Activated CD4-positive, alpha-beta T cell treated with anti-CD3 and anti-CD28 coated beads, Interleukin-2, amount 50 U/mL, for 4 hours (primary cell): Measurements from ENCODE around the gene GNB4.

ENCODE experiments used
- DNase-seq, 2 experiments: peaks; one replicate each; pipeline ENCODE4 v3.0.0-alpha.2; 2020

The GNB4 gene

GRCh38 chr3:179451265-179452175, at the start of gene GNB4:
GNB4 (minus strand) TSS chr3:179451470; CDS start chr3:179426200, 25,270 bp downstream.
- peak in 1 of 2 experiments; percentile 12 for DNase-seq

- no peak for DNase-seq
These were observed 44.2 kb upstream of the GNB4 start for GRCh38 chr3:179495483-179495882.

DNA sequence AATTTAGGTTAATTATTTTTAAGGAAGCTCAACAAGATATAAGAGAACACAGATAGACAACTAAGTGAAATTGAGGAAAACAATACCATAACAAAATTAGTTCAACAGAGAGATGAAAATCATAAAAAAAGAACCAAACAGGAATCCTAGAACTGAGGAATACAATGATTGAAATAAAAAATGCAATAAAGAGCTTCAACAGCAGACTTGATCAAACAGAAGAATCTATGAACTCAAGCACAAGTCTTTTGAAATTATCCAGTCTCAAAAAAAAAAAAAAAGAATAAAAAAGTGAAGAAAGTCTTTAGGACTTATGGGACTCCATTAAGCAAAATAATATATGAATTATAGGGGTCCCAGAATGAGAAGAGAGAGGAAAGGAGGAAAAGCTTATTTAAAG, 42.0 kb upstream of the GNB4 start:
- DNase-seq, result no peak

GRCh38 chr3:179488213-179488612, 36.9 kb upstream of the GNB4 start:
- no peak for DNase-seq

GRCh38 chr3:179486806-179487205, 35.5 kb upstream of the GNB4 start:
- DNase-seq, result no peak

GRCh38 chr3:179482857-179483256, 31.6 kb upstream of the GNB4 start:
- DNase-seq, result no peak

GRCh38 chr3:179476215-179476614, 24.9 kb upstream of the GNB4 start:
- no peak for DNase-seq

- DNase-seq, result no peak
These were observed 23.2 kb upstream of the GNB4 start for GRCh38 chr3:179474480-179474879.

- no peak for DNase-seq
These were observed 22.3 kb upstream of the GNB4 start for GRCh38 chr3:179473565-179473964.

DNA sequence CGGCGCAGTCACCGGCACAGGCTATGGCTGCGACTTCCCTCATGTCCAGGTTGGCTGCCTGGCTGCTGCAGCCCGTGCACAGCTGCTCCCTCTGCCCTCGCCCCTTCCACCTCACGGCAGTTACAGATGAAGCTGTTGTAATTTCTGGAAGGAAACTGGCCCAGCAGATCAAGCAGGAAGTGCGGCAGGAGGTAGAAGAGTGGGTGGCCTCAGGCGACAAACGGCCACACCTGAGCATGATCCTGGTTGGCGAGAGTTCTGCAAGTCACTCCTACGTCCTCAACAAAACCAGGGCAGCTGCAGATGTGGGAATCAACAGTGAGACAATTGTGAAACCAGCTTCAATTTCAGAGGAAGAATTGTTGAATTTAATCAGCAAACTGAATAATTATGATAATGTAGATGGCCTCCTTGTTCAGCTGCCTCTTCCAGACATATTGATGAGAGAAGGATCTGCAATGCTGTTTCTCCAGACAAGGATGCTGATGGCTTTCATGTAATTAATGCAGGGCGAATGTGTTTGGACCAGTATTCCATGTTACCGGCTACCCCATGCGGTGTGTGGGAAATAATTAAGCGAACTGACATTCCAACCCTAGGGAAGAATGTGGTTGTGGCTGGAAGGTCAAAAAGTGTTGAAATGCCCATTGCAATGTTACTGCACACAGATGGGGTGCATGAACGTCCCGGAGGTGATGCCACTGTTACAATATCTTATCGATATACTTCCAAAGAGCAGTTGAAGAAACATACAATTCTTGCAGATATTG, 13.2 kb upstream of the GNB4 start:
- no peak for DNase-seq

GRCh38 chr3:179463319-179463718, 12.0 kb upstream of the GNB4 start:
- DNase-seq, result no peak

- DNase-seq, result no peak
These were observed 9.0 kb upstream of the GNB4 start for GRCh38 chr3:179460260-179460659.

DNA sequence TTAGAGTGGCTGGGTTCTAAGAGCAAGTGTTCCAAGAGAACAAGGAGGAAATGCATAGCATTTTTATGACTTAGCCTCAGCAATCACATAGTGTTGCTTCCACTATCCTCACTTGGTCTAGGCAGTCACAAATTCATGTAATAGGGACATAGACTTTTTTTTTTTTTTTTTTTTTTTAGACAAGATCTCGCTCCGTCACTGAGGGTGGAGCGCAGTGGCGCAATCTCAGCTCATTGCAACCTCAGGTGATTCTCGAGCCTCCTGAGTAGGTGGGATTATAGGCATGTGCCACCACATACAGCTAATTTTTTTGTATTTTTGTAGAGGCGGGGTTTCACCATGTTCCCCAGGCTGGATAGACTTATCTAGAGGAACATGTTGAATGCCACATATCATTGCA, 4.7 kb upstream of the GNB4 start:
- DNase-seq, result no peak

GRCh38 chr3:179454887-179455286, 3.6 kb upstream of the GNB4 start:
- DNase-seq, result no peak

GRCh38 chr3:179453967-179454366, 2.7 kb upstream of the GNB4 start:
- DNase-seq, result no peak

GRCh38 chr3:179452872-179453271, 1.6 kb upstream of the GNB4 start:
- DNase-seq, result no peak

- DNase-seq, result no peak
These were observed 900 bp upstream of the GNB4 start for GRCh38 chr3:179452176-179452564.

DNA sequence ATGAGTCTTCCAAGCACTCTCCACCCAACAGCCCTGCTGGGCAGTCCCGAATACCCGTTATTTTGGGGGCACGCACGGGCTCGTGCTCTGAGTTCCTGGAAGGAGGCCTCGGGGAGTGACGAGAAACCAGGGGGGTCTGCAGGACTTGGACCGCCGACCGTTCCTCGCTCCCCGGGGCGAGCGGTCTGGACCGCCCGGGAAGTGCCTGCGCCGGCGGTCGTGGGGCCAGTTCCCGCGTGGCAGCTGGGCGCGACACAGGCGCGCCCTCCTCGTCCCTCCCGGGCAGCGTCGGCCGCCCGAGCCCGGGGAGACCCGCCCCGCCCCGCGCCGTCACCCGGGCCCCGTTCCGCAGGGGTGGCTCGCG, 387 bp downstream of the GNB4 start:
- DNase-seq, result no peak

DNA sequence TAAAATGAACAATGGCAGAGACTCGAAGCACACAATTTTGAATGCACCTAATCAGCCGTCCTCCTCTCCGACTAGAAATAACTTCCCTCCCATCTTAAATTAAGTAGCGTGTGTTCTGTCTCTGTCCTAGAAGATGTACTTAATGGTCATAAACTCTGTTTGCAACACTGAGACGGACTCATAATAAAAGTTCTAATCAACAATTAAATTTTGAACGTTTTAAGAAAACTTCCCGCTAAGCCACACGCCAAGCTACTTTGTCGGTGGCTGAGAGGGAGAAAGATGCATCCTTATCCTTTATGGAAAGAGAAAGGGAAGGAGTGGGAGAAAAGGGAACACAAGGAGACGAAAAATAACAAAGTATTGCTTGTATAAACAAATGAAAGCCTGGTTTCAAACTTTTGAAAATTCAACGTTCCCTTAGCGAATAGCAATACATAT, 989 bp downstream of the GNB4 start:
- DNase-seq, result no peak

- DNase-seq, result no peak
These were observed 1.6 kb downstream of the GNB4 start for GRCh38 chr3:179449636-179450035.

DNA sequence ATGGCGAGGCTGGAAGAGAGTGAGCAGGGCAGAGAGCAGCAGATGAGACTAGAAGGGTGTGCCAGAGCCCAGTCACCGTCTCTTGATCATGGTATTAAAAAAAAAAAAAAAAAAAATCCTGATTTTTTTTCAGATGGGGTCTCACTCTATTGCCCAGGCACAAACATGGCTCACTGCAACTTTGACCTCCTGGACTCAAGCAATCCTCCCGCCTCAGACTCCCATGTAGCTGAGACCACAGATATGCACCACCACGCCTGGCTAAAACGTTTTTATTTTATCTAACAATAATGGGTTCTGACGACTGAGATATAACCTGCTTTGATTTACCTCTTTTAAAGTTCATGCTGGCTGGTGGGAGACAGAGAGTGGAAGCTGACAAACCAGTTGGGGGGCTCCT, 4.0 kb downstream of the GNB4 start:
- DNase-seq, result no peak

DNA sequence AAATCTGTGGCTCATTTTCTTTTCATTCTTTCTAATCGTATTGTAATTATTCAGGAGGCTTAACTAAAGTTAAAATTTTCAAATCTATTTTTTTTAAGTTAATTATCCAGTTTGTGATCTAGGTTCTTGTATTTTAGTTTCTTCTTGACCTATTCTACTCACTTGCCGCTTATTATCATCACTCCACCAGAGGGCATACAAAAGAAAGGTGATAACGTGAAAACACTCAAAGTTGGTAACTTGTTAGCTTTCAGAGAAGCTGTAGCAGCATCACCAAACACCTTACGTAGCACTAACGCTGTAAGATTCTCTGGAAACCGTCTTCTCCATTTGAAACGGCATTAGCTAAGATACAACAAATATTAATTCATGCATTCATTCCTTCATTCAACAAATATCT, 4.8 kb downstream of the GNB4 start:
- no peak for DNase-seq

- no peak for DNase-seq
These were observed 12.4 kb downstream of the GNB4 start for GRCh38 chr3:179438841-179439240.

DNA sequence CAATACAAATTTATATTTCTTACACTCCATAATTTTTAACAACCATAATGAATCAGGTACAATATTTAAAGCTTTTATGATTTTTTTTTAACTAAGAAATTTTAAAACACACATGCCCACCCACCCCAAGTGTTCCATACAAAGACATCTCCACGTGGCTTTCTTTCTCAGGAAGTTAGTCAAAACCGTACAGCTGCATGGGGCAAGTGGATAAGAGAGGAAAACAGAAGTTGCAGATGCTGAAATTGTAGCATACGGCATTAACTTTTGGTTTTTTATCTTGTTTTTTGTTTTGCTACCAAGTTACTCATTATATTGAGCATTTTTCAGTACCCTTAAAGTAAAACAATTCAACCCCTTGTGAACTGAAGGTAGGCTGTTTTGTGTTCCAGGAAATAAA, 14.8 kb downstream of the GNB4 start:
- no peak for DNase-seq
